GM12874 (cell line): ENCODE measurements around the gene DOCK6.

ENCODE experiments used
- TF ChIP-seq, protein P1 (sequence below): IDR thresholded peaks from 2 replicates; pipeline ENCODE4 v1.5.1; 2011; ENCODE audit warnings: low read depth, mild to moderate bottlenecking, control low read depth, low read length, moderate library complexity; ENCODE audit not compliant: insufficient read depth

DOCK6 gene

GRCh38 chr19:11269408-11269807 is 7.1 kb upstream of the DOCK6 start:
- TF ChIP-seq, protein P1, sequence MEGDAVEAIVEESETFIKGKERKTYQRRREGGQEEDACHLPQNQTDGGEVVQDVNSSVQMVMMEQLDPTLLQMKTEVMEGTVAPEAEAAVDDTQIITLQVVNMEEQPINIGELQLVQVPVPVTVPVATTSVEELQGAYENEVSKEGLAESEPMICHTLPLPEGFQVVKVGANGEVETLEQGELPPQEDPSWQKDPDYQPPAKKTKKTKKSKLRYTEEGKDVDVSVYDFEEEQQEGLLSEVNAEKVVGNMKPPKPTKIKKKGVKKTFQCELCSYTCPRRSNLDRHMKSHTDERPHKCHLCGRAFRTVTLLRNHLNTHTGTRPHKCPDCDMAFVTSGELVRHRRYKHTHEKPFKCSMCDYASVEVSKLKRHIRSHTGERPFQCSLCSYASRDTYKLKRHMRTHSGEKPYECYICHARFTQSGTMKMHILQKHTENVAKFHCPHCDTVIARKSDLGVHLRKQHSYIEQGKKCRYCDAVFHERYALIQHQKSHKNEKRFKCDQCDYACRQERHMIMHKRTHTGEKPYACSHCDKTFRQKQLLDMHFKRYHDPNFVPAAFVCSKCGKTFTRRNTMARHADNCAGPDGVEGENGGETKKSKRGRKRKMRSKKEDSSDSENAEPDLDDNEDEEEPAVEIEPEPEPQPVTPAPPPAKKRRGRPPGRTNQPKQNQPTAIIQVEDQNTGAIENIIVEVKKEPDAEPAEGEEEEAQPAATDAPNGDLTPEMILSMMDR, result no peak

DNA sequence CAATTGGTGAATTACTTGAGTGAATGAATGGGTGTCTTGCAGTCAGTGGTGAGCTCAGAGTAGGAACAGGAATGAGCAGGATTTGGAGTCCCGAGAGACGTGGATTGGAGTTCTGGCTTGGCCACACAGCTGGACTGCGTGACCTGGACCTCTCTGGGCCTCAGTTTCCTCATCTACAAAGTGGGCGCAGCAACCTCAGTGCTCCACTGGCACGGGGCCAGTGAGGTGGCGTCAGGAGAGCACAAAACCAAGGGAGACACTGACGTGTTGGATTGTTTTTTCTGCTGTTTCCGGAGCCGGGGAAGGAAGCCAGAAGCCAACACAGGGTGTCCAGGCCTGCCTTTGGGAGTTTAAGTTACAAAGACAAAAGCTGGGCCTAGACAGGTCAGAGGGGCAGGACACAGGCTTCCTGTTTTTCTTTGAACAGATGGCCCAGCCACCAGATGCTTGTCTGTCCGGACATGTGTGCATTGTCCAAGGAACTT is 6.5 kb upstream of the DOCK6 start:
- TF ChIP-seq, protein P1, result no peak

DNA sequence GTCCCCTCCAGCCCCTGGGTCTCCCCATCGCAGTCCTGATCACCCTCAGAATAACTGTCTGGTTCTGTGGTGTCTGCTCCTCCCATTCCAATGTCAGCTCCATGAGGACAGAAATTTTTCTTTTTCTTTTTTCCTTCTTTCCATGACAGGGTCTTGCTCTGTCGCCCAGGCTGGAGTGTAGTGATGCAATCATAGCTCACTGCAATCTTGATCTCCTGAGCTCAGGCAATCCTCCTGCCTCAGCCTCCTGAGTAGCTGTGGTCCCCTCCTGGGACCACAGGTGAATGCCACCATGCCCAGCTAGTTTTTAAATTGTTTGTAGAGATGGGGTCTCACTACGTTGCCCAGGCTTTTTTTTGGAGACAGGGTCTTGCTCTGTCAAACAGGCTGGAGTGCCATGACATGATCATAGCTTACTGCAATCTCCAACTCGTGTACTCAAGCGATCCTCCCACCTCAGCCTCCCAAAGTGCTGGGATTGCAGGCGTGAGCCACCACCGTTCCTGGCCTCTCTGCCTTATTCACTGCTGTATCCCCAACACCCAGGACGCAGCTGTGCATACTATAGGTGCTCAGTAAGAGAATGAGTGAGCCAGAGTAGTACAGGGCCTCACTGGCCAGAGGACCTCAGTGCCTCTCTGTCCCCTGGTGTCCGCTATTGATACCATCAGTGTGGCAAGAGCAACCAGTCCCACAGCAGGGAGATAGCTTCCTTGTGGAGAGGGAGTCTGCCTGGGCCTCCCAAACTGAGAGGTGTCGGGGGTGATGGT is 5.2 kb upstream of the DOCK6 start:
- TF ChIP-seq, protein P1, result no peak

DNA sequence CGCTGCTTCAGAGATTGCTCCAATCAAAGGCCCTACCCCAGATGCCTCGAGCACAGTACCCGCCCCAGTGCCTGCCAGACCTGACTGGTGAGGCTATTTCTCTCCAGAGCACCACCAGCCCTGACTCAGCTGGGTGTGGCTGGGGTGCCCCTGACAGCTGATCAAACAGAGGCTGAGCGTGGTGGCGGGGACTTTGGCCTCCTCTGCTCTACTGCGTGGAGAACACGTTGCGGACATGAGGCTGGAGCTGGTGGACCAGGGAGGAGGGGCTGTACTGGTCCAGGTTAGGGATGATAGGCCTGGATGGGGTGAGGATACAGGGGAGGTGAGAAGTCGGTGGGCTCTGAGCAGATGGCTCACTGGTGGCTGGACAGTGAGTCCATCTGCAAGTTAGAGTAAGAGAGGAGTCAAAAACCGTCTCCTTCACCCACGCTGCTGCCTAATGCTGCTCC is 3.5 kb upstream of the DOCK6 start:
- TF ChIP-seq, protein P1, result no peak

DNA sequence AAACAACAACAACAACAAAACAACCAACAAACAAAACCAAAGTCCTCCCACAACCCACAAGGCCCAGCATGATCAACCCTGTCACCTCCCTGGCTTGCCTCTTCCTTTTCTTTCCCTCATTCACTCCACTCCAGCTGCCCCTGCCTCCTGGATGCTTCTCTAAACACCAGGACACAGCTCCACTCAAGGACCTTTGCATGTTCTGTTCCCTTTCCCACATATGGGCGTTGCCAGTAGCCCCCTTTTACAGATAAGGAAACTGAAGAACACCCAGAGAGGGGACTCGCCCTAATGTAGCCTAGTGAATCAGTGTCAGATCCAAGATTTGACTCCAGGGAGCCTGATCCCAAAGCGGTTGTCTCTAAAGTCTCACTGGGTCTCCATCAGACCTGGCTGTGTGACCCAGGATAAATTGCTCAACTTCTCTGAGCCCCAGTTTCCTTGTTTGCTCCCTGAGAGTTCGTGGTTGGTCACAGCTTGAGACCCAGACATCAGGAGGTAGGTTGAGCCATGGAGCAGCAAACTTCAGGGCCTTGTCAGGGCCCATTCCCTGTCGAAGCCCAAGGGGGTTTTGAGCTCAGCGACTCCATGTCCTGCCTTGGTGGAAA is 3.0 kb upstream of the DOCK6 start:
- TF ChIP-seq, protein P1, result no peak

- TF ChIP-seq, protein P1, result no peak
Observed at GRCh38 chr19:11264452-11265176, 2.3 kb upstream of the DOCK6 start.

DNA sequence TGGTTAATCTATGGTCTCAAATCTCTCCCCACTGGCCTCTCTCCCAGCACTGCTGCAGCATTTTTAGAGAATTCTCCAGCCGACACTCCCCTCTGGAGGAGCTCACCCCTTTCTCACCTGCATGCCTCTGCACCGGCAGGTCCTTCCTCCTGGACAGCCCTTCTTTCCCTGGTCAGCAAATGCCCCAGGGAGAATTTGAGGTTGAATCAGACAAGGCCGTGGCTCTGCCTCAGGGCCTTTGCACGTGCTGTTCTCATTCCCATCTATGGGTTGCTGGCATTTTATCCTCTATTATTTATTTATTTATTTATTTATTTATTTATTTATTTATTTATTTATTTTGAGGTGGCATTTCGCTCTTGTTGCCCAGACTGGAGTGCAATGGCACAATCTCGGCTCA is 1.4 kb upstream of the DOCK6 start:
- TF ChIP-seq, protein P1, result no peak
